ENCODE results near the gene ZNF213. TPM values are rescaled to one million over a fixed set of nuclear protein-coding genes. Genes with fewer than 3 reads are reported as not detected.

The ZNF213 gene
- total and polyA plus RNA-seq, 2 donors from 2014 or later, result 5.6 to 12.5 TPM

DNA sequence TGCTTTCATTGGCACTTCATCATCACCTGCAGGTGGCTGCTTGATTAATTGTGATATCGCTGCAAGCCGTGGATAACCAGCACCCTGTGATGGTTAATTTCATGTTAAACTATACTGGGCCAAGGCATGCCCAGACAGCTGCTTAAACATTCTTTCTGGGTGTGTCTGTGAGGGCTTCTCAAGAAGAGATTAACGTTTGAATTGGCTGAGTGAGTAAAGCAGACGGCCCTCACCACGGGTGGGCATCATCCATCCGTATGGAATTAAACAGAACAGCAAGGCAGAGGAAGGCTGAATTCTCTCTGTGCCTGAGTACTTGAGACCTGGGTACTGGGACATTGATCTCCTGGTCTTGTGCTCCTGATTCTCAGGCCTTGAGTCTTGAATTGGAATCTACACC is 7.1 kb upstream of the ZNF213 start:
- intact Hi-C loops (cut with DNase I), result no loop called here
- Histone ChIP-seq H3K4me1 (ENCODE audit: control insufficient read depth in 2 of 3, insufficient read depth in 2 of 3, low read depth in 1 of 3, low read length in 3 of 3) (peaks cover 0 to 15% (median 0%) of the 10 kb centered on the region in 3 donors), H3K4me3 (ENCODE audit: low read length in 3 of 3) (no peak overlapping the region), H3K9me3 (ENCODE audit: control insufficient read depth in 2 of 3, insufficient read depth in 1 of 3, low read length in 3 of 3) (no peaks in the 10 kb centered on the region), H3K36me3 (ENCODE audit: control insufficient read depth in 2 of 3, insufficient read depth in 3 of 3, low read length in 3 of 3) (no peaks in the 10 kb centered on the region), H3K27ac (ENCODE audit: low read depth in 2 of 2, low read length in 2 of 2) (no peak overlapping the region), H3K27me3 (ENCODE audit: control insufficient read depth, insufficient read depth, low read length) (no peaks in the 10 kb centered on the region), H3K9ac (ENCODE audit: low read length in 3 of 3) (no peak overlapping the region)
- TF ChIP-seq, protein P1, sequence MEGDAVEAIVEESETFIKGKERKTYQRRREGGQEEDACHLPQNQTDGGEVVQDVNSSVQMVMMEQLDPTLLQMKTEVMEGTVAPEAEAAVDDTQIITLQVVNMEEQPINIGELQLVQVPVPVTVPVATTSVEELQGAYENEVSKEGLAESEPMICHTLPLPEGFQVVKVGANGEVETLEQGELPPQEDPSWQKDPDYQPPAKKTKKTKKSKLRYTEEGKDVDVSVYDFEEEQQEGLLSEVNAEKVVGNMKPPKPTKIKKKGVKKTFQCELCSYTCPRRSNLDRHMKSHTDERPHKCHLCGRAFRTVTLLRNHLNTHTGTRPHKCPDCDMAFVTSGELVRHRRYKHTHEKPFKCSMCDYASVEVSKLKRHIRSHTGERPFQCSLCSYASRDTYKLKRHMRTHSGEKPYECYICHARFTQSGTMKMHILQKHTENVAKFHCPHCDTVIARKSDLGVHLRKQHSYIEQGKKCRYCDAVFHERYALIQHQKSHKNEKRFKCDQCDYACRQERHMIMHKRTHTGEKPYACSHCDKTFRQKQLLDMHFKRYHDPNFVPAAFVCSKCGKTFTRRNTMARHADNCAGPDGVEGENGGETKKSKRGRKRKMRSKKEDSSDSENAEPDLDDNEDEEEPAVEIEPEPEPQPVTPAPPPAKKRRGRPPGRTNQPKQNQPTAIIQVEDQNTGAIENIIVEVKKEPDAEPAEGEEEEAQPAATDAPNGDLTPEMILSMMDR (IDR thresholded peaks at IDR 0.05; ENCODE audit: borderline replicate concordance, extremely low read depth, insufficient read depth), result no peak
- FAIRE-seq (no peak), DNase-seq (no peak)

GRCh38 chr16:3129137-3130131 is 5.4 kb upstream of the ZNF213 start:
- Histone ChIP-seq H3K4me3 (ENCODE audit: low read length in 3 of 3) (peak overlapping the region; percentile 28 to 60 (median 40)), H3K27me3 (ENCODE audit: control insufficient read depth, insufficient read depth, low read length) (no peaks in the 10 kb centered on the region), H3K4me1 (ENCODE audit: control insufficient read depth in 2 of 3, insufficient read depth in 2 of 3, low read depth in 1 of 3, low read length in 3 of 3) (peaks cover 0 to 16% (median 0%) of the 10 kb centered on the region in 3 donors), H3K9ac (ENCODE audit: low read length in 3 of 3) (peak overlapping the region in 2 of 3 donors; percentile 18 to 62), H3K36me3 (ENCODE audit: control insufficient read depth in 2 of 3, insufficient read depth in 3 of 3, low read length in 3 of 3) (no peaks in the 10 kb centered on the region), H3K9me3 (ENCODE audit: control insufficient read depth in 2 of 3, insufficient read depth in 1 of 3, low read length in 3 of 3) (no peaks in the 10 kb centered on the region), H3K27ac (ENCODE audit: low read depth in 2 of 2, low read length in 2 of 2) (peak overlapping the region; percentile 34 to 76)
- intact Hi-C loops (cut with DNase I), result no loop called here
- no peak for FAIRE-seq
- TF ChIP-seq, protein P1 (IDR thresholded peaks at IDR 0.05; ENCODE audit: borderline replicate concordance, extremely low read depth, insufficient read depth), result peak; percentile 97
- DNase-seq, result peak; percentile 80 to 95 (median 88)

DNA sequence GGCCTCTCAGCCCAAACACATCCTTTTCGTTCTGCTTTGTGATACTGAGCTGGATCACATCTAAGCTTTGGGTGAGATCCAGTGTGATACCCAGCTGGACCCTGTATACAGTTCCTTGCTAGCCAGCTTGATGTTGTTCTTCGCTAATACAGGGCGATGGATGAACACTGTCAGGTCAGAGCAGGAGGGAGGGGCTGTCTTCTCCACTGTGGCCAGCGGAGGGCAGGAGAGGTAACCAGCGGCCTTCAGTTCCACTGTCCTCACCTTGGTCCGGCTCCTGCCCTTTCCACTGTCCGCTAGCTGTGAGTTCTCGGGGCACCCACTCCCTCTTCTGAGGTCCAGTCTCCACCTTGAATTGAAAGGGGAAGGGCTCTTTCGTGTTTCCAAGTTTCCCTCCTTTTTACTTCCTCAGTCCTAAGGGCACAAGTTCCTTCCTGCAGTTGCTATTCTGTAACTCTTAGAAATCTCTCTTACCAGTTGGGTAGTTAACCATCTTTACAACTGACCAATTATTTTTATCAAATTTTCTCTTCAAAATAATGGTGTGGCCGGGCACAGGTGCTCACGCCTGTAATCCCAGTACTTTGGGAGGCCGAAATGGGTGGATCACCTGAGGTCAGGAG is 3.0 kb upstream of the ZNF213 start:
- Histone ChIP-seq H3K4me1 (ENCODE audit: control insufficient read depth in 2 of 3, insufficient read depth in 2 of 3, low read depth in 1 of 3, low read length in 3 of 3) (peaks cover 0 to 16% (median 0%) of the 10 kb centered on the region in 3 donors), H3K9ac (ENCODE audit: low read length in 3 of 3) (no peak overlapping the region)
- no peak for FAIRE-seq

More for the DNA sequence above, 3.0 kb upstream of the ZNF213 start:
- intact Hi-C loops (cut with DNase I), result no loop called here
- Histone ChIP-seq H3K27me3 (ENCODE audit: control insufficient read depth, insufficient read depth, low read length) (no peaks in the 10 kb centered on the region), H3K27ac (ENCODE audit: low read depth in 2 of 2, low read length in 2 of 2) (no peak overlapping the region), H3K9me3 (ENCODE audit: control insufficient read depth in 2 of 3, insufficient read depth in 1 of 3, low read length in 3 of 3) (no peaks in the 10 kb centered on the region), H3K36me3 (ENCODE audit: control insufficient read depth in 2 of 3, insufficient read depth in 3 of 3, low read length in 3 of 3) (no peaks in the 10 kb centered on the region), H3K4me3 (ENCODE audit: low read length in 3 of 3) (no peak overlapping the region)
- peak in 2 of 5 donors; percentile 58 to 65 for DNase-seq
- TF ChIP-seq, protein P1 (IDR thresholded peaks at IDR 0.05; ENCODE audit: borderline replicate concordance, extremely low read depth, insufficient read depth), result peak; percentile 68

All from kidney (tissue), 14 donors.